ENCODE data around the gene APEH. TPM values are rescaled to one million over a fixed set of nuclear protein-coding genes. Genes with fewer than 3 reads are reported as not detected.

The APEH gene
- total and polyA plus RNA-seq, 4 donors = 65.1 to 94.1 (median 87.5) TPM

- Histone ChIP-seq H3K27me3 (ENCODE audit: control insufficient read depth in 4 of 4, insufficient read depth in 4 of 4, low read length in 3 of 4) (no peaks in the 10 kb centered on the region), H3K27ac (ENCODE audit: low read depth in 1 of 2, low read length in 2 of 2) (peak overlapping the region; percentile 71 to 89), H3K4me1 (ENCODE audit: control insufficient read depth in 4 of 4, insufficient read depth in 4 of 4, low read length in 3 of 4) (peaks cover 48 to 76% (median 70%) of the 10 kb centered on the region in 4 donors), H3K36me3 (ENCODE audit: control insufficient read depth in 4 of 4, insufficient read depth in 3 of 4, low read depth in 1 of 4, low read length in 3 of 4) (no peaks in the 10 kb centered on the region), H3K4me3 (ENCODE audit: low read depth in 1 of 3, low read length in 3 of 3) (no peak overlapping the region), H3K9ac (ENCODE audit: low read depth in 1 of 2, low read length in 2 of 2) (no peak overlapping the region), H3K9me3 (ENCODE audit: control insufficient read depth in 4 of 4, low read length in 3 of 4) (no peaks in the 10 kb centered on the region)
- TF ChIP-seq TAF1 (conservative IDR thresholded peaks at IDR 0.05) (no peak), EGR1 (IDR thresholded peaks at IDR 0.05; ENCODE audit: low read depth in 2 of 2) (no peak), HNF4G (IDR thresholded peaks at IDR 0.05) (no peak), YY1 (IDR thresholded peaks at IDR 0.05) (no peak)
- TF ChIP-seq, protein P1, sequence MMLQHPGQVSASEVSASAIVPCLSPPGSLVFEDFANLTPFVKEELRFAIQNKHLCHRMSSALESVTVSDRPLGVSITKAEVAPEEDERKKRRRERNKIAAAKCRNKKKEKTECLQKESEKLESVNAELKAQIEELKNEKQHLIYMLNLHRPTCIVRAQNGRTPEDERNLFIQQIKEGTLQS (IDR thresholded peaks at IDR 0.05) = no peak
- no peak for DNase-seq (ENCODE audit: low spot score)
- WGBS = 59% methylated on average over 25 of the region's 25 CpGs
Measured at GRCh38 chr3:49667701-49668413, 6.3 kb upstream of the APEH start.

GRCh38 chr3:49668414-49668797, 5.7 kb upstream of the APEH start:
- Histone ChIP-seq H3K4me1 (ENCODE audit: control insufficient read depth in 4 of 4, insufficient read depth in 4 of 4, low read length in 3 of 4) (peaks cover 52 to 81% (median 73%) of the 10 kb centered on the region in 4 donors), H3K27me3 (ENCODE audit: control insufficient read depth in 4 of 4, insufficient read depth in 4 of 4, low read length in 3 of 4) (no peaks in the 10 kb centered on the region), H3K9ac (ENCODE audit: low read depth in 1 of 2, low read length in 2 of 2) (no peak overlapping the region), H3K36me3 (ENCODE audit: control insufficient read depth in 4 of 4, insufficient read depth in 3 of 4, low read depth in 1 of 4, low read length in 3 of 4) (no peaks in the 10 kb centered on the region), H3K4me3 (ENCODE audit: low read depth in 1 of 3, low read length in 3 of 3) (no peak overlapping the region), H3K27ac (ENCODE audit: low read depth in 1 of 2, low read length in 2 of 2) (peak overlapping the region; percentile 71 to 89), H3K9me3 (ENCODE audit: control insufficient read depth in 4 of 4, low read length in 3 of 4) (no peaks in the 10 kb centered on the region)
- whole genome bisulfite sequencing = 13% methylated on average over 5 of the region's 5 CpGs
- DNase-seq (ENCODE audit: low spot score) = no peak
- TF ChIP-seq RXRA (IDR thresholded peaks at IDR 0.05) (peak in 1 of 2 donors; percentile 58), HNF4A (conservative IDR thresholded peaks at IDR 0.05) (peak; percentile 45 to 64), JUND (IDR thresholded peaks at IDR 0.05) (no peak), GABPA (IDR thresholded peaks at IDR 0.05 in 1 of 2, conservative IDR thresholded peaks at IDR 0.05 in 1 of 2) (peak in 1 of 2 donors; percentile 17), FOXA2 (IDR thresholded peaks at IDR 0.05) (peak; percentile 36)
- TF ChIP-seq, protein P1 (IDR thresholded peaks at IDR 0.05) = no peak

- TF ChIP-seq JUND (IDR thresholded peaks at IDR 0.05) (peak; percentile 62 to 65), HNF4G (IDR thresholded peaks at IDR 0.05) (no peak)
- Histone ChIP-seq H3K36me3 (ENCODE audit: control insufficient read depth in 4 of 4, insufficient read depth in 3 of 4, low read depth in 1 of 4, low read length in 3 of 4) (no peaks in the 10 kb centered on the region), H3K27ac (ENCODE audit: low read depth in 1 of 2, low read length in 2 of 2) (peak overlapping the region; percentile 71 to 89), H3K9me3 (ENCODE audit: control insufficient read depth in 4 of 4, low read length in 3 of 4) (no peaks in the 10 kb centered on the region), H3K9ac (ENCODE audit: low read depth in 1 of 2, low read length in 2 of 2) (no peak overlapping the region), H3K4me3 (ENCODE audit: low read depth in 1 of 3, low read length in 3 of 3) (no peak overlapping the region), H3K4me1 (ENCODE audit: control insufficient read depth in 4 of 4, insufficient read depth in 4 of 4, low read length in 3 of 4) (peaks cover 52 to 84% (median 73%) of the 10 kb centered on the region in 4 donors), H3K27me3 (ENCODE audit: control insufficient read depth in 4 of 4, insufficient read depth in 4 of 4, low read length in 3 of 4) (no peaks in the 10 kb centered on the region)
- DNase-seq (ENCODE audit: low spot score) = no peak
- WGBS = 42% methylated on average over 5 of the region's 5 CpGs
Measured at GRCh38 chr3:49668861-49669260, 5.3 kb upstream of the APEH start.

- DNase-seq (ENCODE audit: low spot score) = no peak
- H3K4me1 ChIP-seq (ENCODE audit: control insufficient read depth in 4 of 4, insufficient read depth in 4 of 4, low read length in 3 of 4) = peaks cover 52 to 84% (median 72%) of the 10 kb centered on the region in 4 donors
- no peak overlapping the region for H3K4me3 ChIP-seq (ENCODE audit: low read depth in 1 of 3, low read length in 3 of 3)
- H3K9ac ChIP-seq (ENCODE audit: low read depth in 1 of 2, low read length in 2 of 2) = no peak overlapping the region
- no peaks in the 10 kb centered on the region for H3K9me3 ChIP-seq (ENCODE audit: control insufficient read depth in 4 of 4, low read length in 3 of 4)
- H3K27ac ChIP-seq (ENCODE audit: low read depth in 1 of 2, low read length in 2 of 2) = peak overlapping the region; percentile 53 to 59
- no peaks in the 10 kb centered on the region for H3K27me3 ChIP-seq (ENCODE audit: control insufficient read depth in 4 of 4, insufficient read depth in 4 of 4, low read length in 3 of 4)
- 76% methylated on average over 3 of the region's 3 CpGs for WGBS
- H3K36me3 ChIP-seq (ENCODE audit: control insufficient read depth in 4 of 4, insufficient read depth in 3 of 4, low read depth in 1 of 4, low read length in 3 of 4) = no peaks in the 10 kb centered on the region
- TF ChIP-seq JUND (IDR thresholded peaks at IDR 0.05) = no peak
- no peak for TF ChIP-seq HNF4A (conservative IDR thresholded peaks at IDR 0.05)
- TF ChIP-seq RAD21 (IDR thresholded peaks at IDR 0.05) = no peak
- no peak for TF ChIP-seq TAF1 (conservative IDR thresholded peaks at IDR 0.05)
- no peak for TF ChIP-seq RXRA (IDR thresholded peaks at IDR 0.05)
- TF ChIP-seq SP1 (IDR thresholded peaks at IDR 0.05) = no peak
- TF ChIP-seq EGR1 (IDR thresholded peaks at IDR 0.05; ENCODE audit: low read depth in 2 of 2) = no peak
- no peak for TF ChIP-seq GABPA (IDR thresholded peaks at IDR 0.05 in 1 of 2, conservative IDR thresholded peaks at IDR 0.05 in 1 of 2)
- TF ChIP-seq, protein P2, sequence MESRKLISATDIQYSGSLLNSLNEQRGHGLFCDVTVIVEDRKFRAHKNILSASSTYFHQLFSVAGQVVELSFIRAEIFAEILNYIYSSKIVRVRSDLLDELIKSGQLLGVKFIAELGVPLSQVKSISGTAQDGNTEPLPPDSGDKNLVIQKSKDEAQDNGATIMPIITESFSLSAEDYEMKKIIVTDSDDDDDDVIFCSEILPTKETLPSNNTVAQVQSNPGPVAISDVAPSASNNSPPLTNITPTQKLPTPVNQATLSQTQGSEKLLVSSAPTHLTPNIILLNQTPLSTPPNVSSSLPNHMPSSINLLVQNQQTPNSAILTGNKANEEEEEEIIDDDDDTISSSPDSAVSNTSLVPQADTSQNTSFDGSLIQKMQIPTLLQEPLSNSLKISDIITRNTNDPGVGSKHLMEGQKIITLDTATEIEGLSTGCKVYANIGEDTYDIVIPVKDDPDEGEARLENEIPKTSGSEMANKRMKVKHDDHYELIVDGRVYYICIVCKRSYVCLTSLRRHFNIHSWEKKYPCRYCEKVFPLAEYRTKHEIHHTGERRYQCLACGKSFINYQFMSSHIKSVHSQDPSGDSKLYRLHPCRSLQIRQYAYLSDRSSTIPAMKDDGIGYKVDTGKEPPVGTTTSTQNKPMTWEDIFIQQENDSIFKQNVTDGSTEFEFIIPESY (IDR thresholded peaks at IDR 0.05) = no peak
- TF ChIP-seq MAX (IDR thresholded peaks at IDR 0.05) = no peak
- no peak for TF ChIP-seq FOXA1 (IDR thresholded peaks at IDR 0.05)
- no peak for TF ChIP-seq YY1 (IDR thresholded peaks at IDR 0.05)
- no peak for TF ChIP-seq CTCF (IDR thresholded peaks at IDR 0.05; ENCODE audit: low read depth, low read length, missing input control)
Measured at GRCh38 chr3:49669352-49669751, 4.8 kb upstream of the APEH start.

All from liver (tissue), 9 donors.